Keratinocyte (primary cell): ENCODE data around the gene RNF150. TPM values are rescaled to one million over a fixed set of nuclear protein-coding genes. Genes with fewer than 3 reads are reported as not detected.
"Not testable (repeated sequence)": the region's sequence is repeated elsewhere in the genome, so short reads cannot be mapped to it uniquely, and the experiment has no call there.

ENCODE experiments used
- DNase-seq: peaks from one replicate; pipeline ENCODE4 v3.0.0-alpha.2; 2011; ENCODE audit warnings: low read depth, missing footprints, low spot score
- FAIRE-seq: peaks from 2 replicates; lab custom pipeline; 2011; peaks lifted over from hg19 to GRCh38; lab: Jason Lieb, UNC
- H2AFZ ChIP-seq: 2 replicates; pipeline ENCODE4 v1.6.0; 2012; ENCODE audit warnings: low read length, control low read depth, inconsistent platforms; ENCODE audit not compliant: control insufficient read depth
- H3K27ac ChIP-seq: 2 replicates; pipeline ENCODE4 v1.5.1; 2011; ENCODE audit warnings: low read length; ENCODE audit not compliant: control insufficient read depth, insufficient read depth
- H3K27me3 ChIP-seq: 3 replicates; pipeline ENCODE4 v1.6.0; 2011; ENCODE audit warnings: low read length; ENCODE audit not compliant: control insufficient read depth, insufficient read depth; ENCODE audit errors: extremely low read depth
- H3K36me3 ChIP-seq, 2 experiments: 2 replicates in 1 of 2; 3 replicates in 1 of 2; pipeline ENCODE4 v1.5.1; 2011; ENCODE audit warnings: low read length in 2 of 2, mild to moderate bottlenecking in 1 of 2; ENCODE audit not compliant: control insufficient read depth in 2 of 2, insufficient read depth in 2 of 2; ENCODE audit errors: extremely low read depth in 1 of 2
- H3K4me1 ChIP-seq: 3 replicates; pipeline ENCODE4 v1.5.1; 2011; ENCODE audit warnings: low read length; ENCODE audit not compliant: control insufficient read depth, insufficient read depth; ENCODE audit errors: extremely low read depth
- H3K4me2 ChIP-seq: 3 replicates; pipeline ENCODE4 v1.6.0; 2011; ENCODE audit warnings: low read depth, low read length; ENCODE audit not compliant: control insufficient read depth, insufficient read depth; ENCODE audit errors: extremely low read depth
- H3K4me3 ChIP-seq, 3 experiments: fragments of 200-600 bp in 1 of 3; sonication (generic) in 1 of 3; 2 replicates in 2 of 3; 3 replicates in 1 of 3; pipeline ENCODE4 v1.5.1; 2011 to 2016; ENCODE audit warnings: low read length in 3 of 3, mild to moderate bottlenecking in 3 of 3, control low read depth in 2 of 3, inconsistent platforms in 1 of 3, low read depth in 1 of 3, mixed read lengths in 1 of 3, mixed run types in 1 of 3, moderate library complexity in 1 of 3; ENCODE audit not compliant: control insufficient read depth in 2 of 3, insufficient read depth in 2 of 3; ENCODE audit errors: extremely low read depth in 1 of 3
- H3K79me2 ChIP-seq: 2 replicates; pipeline ENCODE4 v1.6.0; 2012; ENCODE audit warnings: low read length; ENCODE audit not compliant: control insufficient read depth, insufficient read depth
- H3K9ac ChIP-seq: 3 replicates; pipeline ENCODE4 v1.6.0; 2011; ENCODE audit warnings: low read length; ENCODE audit not compliant: control insufficient read depth, insufficient read depth; ENCODE audit errors: extremely low read depth
- H3K9me1 ChIP-seq: 3 replicates; pipeline ENCODE4 v1.6.0; 2011; ENCODE audit warnings: low read length; ENCODE audit not compliant: control insufficient read depth, insufficient read depth; ENCODE audit errors: extremely low read depth
- H3K9me3 ChIP-seq: 2 replicates; pipeline ENCODE4 v1.5.1; 2012; ENCODE audit warnings: low read depth, low read length; ENCODE audit not compliant: control insufficient read depth
- H4K20me1 ChIP-seq: 3 replicates; pipeline ENCODE4 v1.6.0; 2011; ENCODE audit warnings: low read length; ENCODE audit not compliant: control insufficient read depth, insufficient read depth; ENCODE audit errors: extremely low read depth
- EZH2 ChIP-seq: IDR thresholded peaks from one replicate; pipeline ENCODE4 v1.6.1; 2012; ENCODE audit warnings: inconsistent platforms, mild to moderate bottlenecking, low read length, moderate library complexity
- dilution Hi-C: fragments of 300-500 bp; cut with MboI; formaldehyde crosslinking; loops from one replicate; pipeline ENCODE4 v1.7.0; 2020; ENCODE audit warnings: low sequenced_read_pairs; ENCODE audit not compliant: extremely low pct_ligation_motif_present
- polyA plus RNA-seq, 5 experiments: library from polyadenylated mRNA; depleted of rRNA in 3 of 5; stranded (reverse) in 3 of 5; stranded (forward) in 1 of 5; unstranded in 1 of 5; fragments of >200 nt; gene quantifications; 1 replicate in 1 of 5; 2 replicates in 3 of 5; 3 replicates in 1 of 5; pipeline versions ENCODE4 v1.2.1 to v1.2.3, GENCODE V29; 2011 to 2012; ENCODE audit warnings: missing spikeins in 2 of 5, low read depth in 1 of 5, low replicate concordance in 1 of 5
- TF ChIP-seq, protein P1 (sequence below), 3 experiments: IDR thresholded peaks in 1 of 3; conservative IDR thresholded peaks in 1 of 3; optimal IDR thresholded peaks in 1 of 3; 2 replicates in 2 of 3; 3 replicates in 1 of 3; pipeline versions ENCODE3 to v1.5.1; 2011; ENCODE audit warnings: low read length in 3 of 3, mild to moderate bottlenecking in 3 of 3, moderate library complexity in 2 of 3, control low read depth in 1 of 3, inconsistent platforms in 1 of 3; ENCODE audit not compliant: insufficient read depth in 2 of 3; ENCODE audit errors: extremely low read depth in 1 of 3

Gene RNF150
- polyA plus RNA-seq, 1 donor (not counting 4 experiments of a cell fraction or from before 2014, with no cell fraction given): 0.18 TPM

DNA sequence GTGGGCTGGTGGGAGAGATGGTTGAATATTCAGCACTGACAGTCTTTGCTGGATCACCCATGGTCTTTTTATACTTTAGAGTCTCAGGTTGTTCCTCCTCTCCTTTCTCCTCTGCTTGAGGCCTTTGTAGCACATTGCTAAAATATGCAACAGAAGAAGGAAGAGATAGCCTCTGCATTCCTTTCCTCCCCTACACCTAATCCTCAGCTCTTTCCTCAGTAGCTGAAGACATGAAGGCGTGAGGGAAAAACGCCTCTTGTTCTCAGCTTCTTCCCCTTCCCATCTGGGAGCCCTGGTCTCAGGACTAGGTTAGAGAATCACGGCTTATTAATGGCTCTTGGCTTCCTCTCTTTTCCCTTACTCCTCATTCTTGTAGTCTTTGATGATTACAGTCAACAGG is 76.8 kb downstream of the RNF150 start:
- Histone ChIP-seq H3K9ac (no peak overlapping the region), H3K9me3 (no peaks in the 10 kb centered on the region), H3K4me1 (no peaks in the 10 kb centered on the region), H3K9me1 (no peaks in the 10 kb centered on the region), H3K27ac (no peak overlapping the region), H2AFZ (no peak overlapping the region), H3K79me2 (no peaks in the 10 kb centered on the region), H3K27me3 (no peaks in the 10 kb centered on the region), H3K36me3 (no peaks in the 10 kb centered on the region), H3K4me3 (no peak overlapping the region), H3K4me2 (no peak overlapping the region), H4K20me1 (no peaks in the 10 kb centered on the region)
- dilution Hi-C loops: no loop called here
- DNase-seq (no peak), FAIRE-seq (no peak)
- TF ChIP-seq, protein P1, sequence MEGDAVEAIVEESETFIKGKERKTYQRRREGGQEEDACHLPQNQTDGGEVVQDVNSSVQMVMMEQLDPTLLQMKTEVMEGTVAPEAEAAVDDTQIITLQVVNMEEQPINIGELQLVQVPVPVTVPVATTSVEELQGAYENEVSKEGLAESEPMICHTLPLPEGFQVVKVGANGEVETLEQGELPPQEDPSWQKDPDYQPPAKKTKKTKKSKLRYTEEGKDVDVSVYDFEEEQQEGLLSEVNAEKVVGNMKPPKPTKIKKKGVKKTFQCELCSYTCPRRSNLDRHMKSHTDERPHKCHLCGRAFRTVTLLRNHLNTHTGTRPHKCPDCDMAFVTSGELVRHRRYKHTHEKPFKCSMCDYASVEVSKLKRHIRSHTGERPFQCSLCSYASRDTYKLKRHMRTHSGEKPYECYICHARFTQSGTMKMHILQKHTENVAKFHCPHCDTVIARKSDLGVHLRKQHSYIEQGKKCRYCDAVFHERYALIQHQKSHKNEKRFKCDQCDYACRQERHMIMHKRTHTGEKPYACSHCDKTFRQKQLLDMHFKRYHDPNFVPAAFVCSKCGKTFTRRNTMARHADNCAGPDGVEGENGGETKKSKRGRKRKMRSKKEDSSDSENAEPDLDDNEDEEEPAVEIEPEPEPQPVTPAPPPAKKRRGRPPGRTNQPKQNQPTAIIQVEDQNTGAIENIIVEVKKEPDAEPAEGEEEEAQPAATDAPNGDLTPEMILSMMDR (optimal IDR thresholded peaks at IDR 0.05 in 1 of 3, IDR thresholded peaks at IDR 0.05 in 1 of 3, conservative IDR thresholded peaks at IDR 0.05 in 1 of 3; ENCODE audit: extremely low read depth in 1 of 3, insufficient read depth in 2 of 3, low read length in 3 of 3): no peak
- TF ChIP-seq EZH2: no peak

GRCh38 chr4:141054446-141054845 is 78.8 kb downstream of the RNF150 start:
- no peak for TF ChIP-seq EZH2
- TF ChIP-seq, protein P1 (optimal IDR thresholded peaks at IDR 0.05 in 1 of 3, IDR thresholded peaks at IDR 0.05 in 1 of 3, conservative IDR thresholded peaks at IDR 0.05 in 1 of 3; ENCODE audit: extremely low read depth in 1 of 3, insufficient read depth in 2 of 3, low read length in 3 of 3): no peak
- Histone ChIP-seq H3K9me1 (no peaks in the 10 kb centered on the region), H3K9me3 (peaks cover 3% of the 10 kb centered on the region), H3K9ac (no peak overlapping the region), H3K4me1 (no peaks in the 10 kb centered on the region), H3K4me3 (no peak overlapping the region), H4K20me1 (no peaks in the 10 kb centered on the region), H3K36me3 (no peaks in the 10 kb centered on the region), H3K27me3 (no peaks in the 10 kb centered on the region), H3K4me2 (no peak overlapping the region), H2AFZ (no peak overlapping the region), H3K79me2 (no peaks in the 10 kb centered on the region), H3K27ac (no peak overlapping the region)
- dilution Hi-C loops: no loop called here
- no peak for FAIRE-seq
- DNase-seq: no peak

GRCh38 chr4:141050999-141051398 is 82.3 kb downstream of the RNF150 start:
- H3K9me1 ChIP-seq, H3K27me3 ChIP-seq, DNase-seq, H4K20me1 ChIP-seq, H3K9me3 ChIP-seq, H3K36me3 ChIP-seq, dilution Hi-C loops, H3K4me2 ChIP-seq, H2AFZ ChIP-seq, FAIRE-seq, H3K27ac ChIP-seq, H3K9ac ChIP-seq, H3K4me3 ChIP-seq, H3K79me2 ChIP-seq: not testable (repeated sequence)
- H3K4me1 ChIP-seq: peaks cover 13% of the 10 kb centered on the region
